ENCODE results near the gene DUOX1. TPM values are rescaled to one million over a fixed set of nuclear protein-coding genes. Genes with fewer than 3 reads are reported as not detected.

Gene DUOX1
- total and polyA plus RNA-seq, 2 donors (not counting 1 experiment from before 2014, with no cell fraction given) = 0.27 TPM; not detected in 1

DNA sequence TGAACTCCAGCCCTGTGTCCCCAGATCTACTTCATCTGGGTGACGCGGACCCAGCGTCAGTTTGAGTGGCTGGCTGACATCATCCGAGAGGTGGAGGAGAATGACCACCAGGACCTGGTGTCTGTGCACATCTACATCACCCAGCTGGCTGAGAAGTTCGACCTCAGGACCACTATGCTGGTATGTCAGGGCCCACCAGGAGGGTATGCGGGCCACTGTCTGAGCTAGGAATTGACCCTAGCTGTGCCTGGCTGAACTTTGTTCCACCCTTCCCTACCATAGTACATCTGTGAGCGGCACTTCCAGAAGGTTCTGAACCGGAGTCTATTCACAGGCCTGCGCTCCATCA, 33.7 kb downstream of the DUOX1 start:
- no peak overlapping the region for H3K9ac ChIP-seq (ENCODE audit: low read length)
- H3K79me2 ChIP-seq (ENCODE audit: control insufficient read depth, insufficient read depth, low read length) = peaks cover 44% of the 10 kb centered on the region
- H3K4me2 ChIP-seq (replicated peaks; ENCODE audit: low read depth, low read length, poor library complexity, severe bottlenecking) = no peak overlapping the region
- H3K27ac ChIP-seq (ENCODE audit: low read length in 2 of 2) = no peak overlapping the region
- WGBS (ENCODE audit: insufficient coverage) = 94% methylated on average over 9 of the region's 9 CpGs
- DNase-seq (no peak), ATAC-seq (ENCODE audit: low read depth) (no peak)
- H2AFZ ChIP-seq (ENCODE audit: insufficient read depth, low read depth, low read length, poor library complexity, severe bottlenecking) = no peak overlapping the region
- no peaks in the 10 kb centered on the region for H3K27me3 Mint-ChIP-seq
- H4K20me1 ChIP-seq (ENCODE audit: control insufficient read depth, insufficient read depth, low read length, poor library complexity, severe bottlenecking) = peaks cover 17% of the 10 kb centered on the region
- H3K9me3 Mint-ChIP-seq (ENCODE audit: insufficient read depth) = no peaks in the 10 kb centered on the region
- no peaks in the 10 kb centered on the region for H3K9me3 ChIP-seq (ENCODE audit: control extremely low read depth in 1 of 3, control insufficient read depth in 2 of 3, insufficient read depth in 1 of 3, low read length in 2 of 3)
- ChIA-PET CTCF (interaction anchor here (0.7 to 8.5 kb wide), 45 partner anchors 9 to 448 kb away, joined by 3 to 128 read pairs (median 4); partner anchors contain the start of genes BLOC1S6 and SHF), POLR2A (interaction anchor here (0.5 kb wide), 1 partner anchor 111 kb away, joined by 4 read pairs; no protein-coding TSS in a partner anchor)
- H3K4me1 Mint-ChIP-seq = peaks cover 18% of the 10 kb centered on the region
- no peaks in the 10 kb centered on the region for H3K36me3 ChIP-seq (replicated peaks in 1 of 2; ENCODE audit: control extremely low read depth in 1 of 2, control insufficient read depth in 1 of 2, extremely low read depth in 1 of 2, insufficient read depth in 2 of 2, low read length in 1 of 2)
- intact Hi-C loops (cut with micrococcal nuclease) = loop anchor here (1.0 to 2.0 kb wide), 3 partner anchors 105 to 294 kb away; no protein-coding TSS in a partner anchor
- TF ChIP-seq, protein P1, sequence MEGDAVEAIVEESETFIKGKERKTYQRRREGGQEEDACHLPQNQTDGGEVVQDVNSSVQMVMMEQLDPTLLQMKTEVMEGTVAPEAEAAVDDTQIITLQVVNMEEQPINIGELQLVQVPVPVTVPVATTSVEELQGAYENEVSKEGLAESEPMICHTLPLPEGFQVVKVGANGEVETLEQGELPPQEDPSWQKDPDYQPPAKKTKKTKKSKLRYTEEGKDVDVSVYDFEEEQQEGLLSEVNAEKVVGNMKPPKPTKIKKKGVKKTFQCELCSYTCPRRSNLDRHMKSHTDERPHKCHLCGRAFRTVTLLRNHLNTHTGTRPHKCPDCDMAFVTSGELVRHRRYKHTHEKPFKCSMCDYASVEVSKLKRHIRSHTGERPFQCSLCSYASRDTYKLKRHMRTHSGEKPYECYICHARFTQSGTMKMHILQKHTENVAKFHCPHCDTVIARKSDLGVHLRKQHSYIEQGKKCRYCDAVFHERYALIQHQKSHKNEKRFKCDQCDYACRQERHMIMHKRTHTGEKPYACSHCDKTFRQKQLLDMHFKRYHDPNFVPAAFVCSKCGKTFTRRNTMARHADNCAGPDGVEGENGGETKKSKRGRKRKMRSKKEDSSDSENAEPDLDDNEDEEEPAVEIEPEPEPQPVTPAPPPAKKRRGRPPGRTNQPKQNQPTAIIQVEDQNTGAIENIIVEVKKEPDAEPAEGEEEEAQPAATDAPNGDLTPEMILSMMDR (IDR thresholded peaks at IDR 0.05) = no peak
- TF ChIP-seq EZH2 (IDR thresholded peaks at IDR 0.05; ENCODE audit: borderline replicate concordance, insufficient read depth, low read depth, low read length, poor library complexity, severe bottlenecking) = no peak
- H3K27me3 ChIP-seq (replicated peaks in 1 of 4; ENCODE audit: control extremely low read depth in 1 of 4, control insufficient read depth in 3 of 4, insufficient read depth in 4 of 4, low read length in 3 of 4) = no peaks in the 10 kb centered on the region
- H3K4me3 ChIP-seq (ENCODE audit: control extremely low read depth in 1 of 5, extremely low read depth in 1 of 5, insufficient read depth in 1 of 5, low read depth in 2 of 5, low read length in 4 of 5) = no peak overlapping the region
- H3K27ac Mint-ChIP-seq = no peak overlapping the region
- H3K4me1 ChIP-seq (ENCODE audit: control insufficient read depth in 2 of 2, insufficient read depth in 2 of 2, low read length in 2 of 2) = peaks cover 12 to 32% of the 10 kb centered on the region in 2 donors
- H3K4me3 Mint-ChIP-seq = no peak overlapping the region

DNA sequence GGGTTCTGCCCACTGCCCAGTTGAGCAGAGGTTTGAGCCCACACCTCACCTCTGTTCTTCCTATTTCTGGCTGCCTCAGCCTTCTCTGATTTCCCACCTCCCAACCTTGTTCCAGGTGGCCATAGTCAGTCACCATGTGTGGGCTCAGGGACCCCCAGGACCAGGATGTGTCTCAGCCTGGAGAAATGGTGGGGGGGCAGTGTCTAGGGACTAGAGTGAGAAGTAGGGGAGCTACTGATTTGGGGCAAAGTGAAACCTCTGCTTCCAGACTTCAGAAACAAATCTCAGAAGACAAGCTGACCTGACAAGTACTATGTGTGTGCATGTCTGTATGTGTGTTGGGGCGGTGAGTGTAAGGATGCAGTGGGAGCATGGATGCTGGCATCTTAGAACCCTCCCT, 35.1 kb downstream of the DUOX1 start:
- ChIA-PET CTCF (interaction anchor here (1.2 to 8.5 kb wide), 10 partner anchors 10 to 294 kb away, joined by 3 to 128 read pairs (median 10); a partner anchor contains a TSS), POLR2A (interaction anchor here (0.7 to 1.3 kb wide), 3 partner anchors 23 to 36 kb away, joined by 3 to 4 read pairs (median 3); partner anchors contain the start of gene SHF)
- Histone ChIP-seq H3K4me2 (replicated peaks; ENCODE audit: low read depth, low read length, poor library complexity, severe bottlenecking) (no peak overlapping the region), H3K36me3 (replicated peaks in 1 of 2; ENCODE audit: control extremely low read depth in 1 of 2, control insufficient read depth in 1 of 2, extremely low read depth in 1 of 2, insufficient read depth in 2 of 2, low read length in 1 of 2) (no peaks in the 10 kb centered on the region), H3K4me1 (ENCODE audit: control insufficient read depth in 2 of 2, insufficient read depth in 2 of 2, low read length in 2 of 2) (peaks cover 12 to 44% of the 10 kb centered on the region in 2 donors), H4K20me1 (ENCODE audit: control insufficient read depth, insufficient read depth, low read length, poor library complexity, severe bottlenecking) (peaks cover 17% of the 10 kb centered on the region), H3K9me3 (ENCODE audit: control extremely low read depth in 1 of 3, control insufficient read depth in 2 of 3, insufficient read depth in 1 of 3, low read length in 2 of 3) (no peaks in the 10 kb centered on the region), H3K27ac (ENCODE audit: low read length in 2 of 2) (no peak overlapping the region), H2AFZ (ENCODE audit: insufficient read depth, low read depth, low read length, poor library complexity, severe bottlenecking) (no peak overlapping the region), H3K79me2 (ENCODE audit: control insufficient read depth, insufficient read depth, low read length) (peaks cover 44% of the 10 kb centered on the region), H3K9ac (ENCODE audit: low read length) (no peak overlapping the region), H3K4me3 (ENCODE audit: control extremely low read depth in 1 of 5, extremely low read depth in 1 of 5, insufficient read depth in 1 of 5, low read depth in 2 of 5, low read length in 4 of 5) (no peak overlapping the region), H3K27me3 (replicated peaks in 1 of 4; ENCODE audit: control extremely low read depth in 1 of 4, control insufficient read depth in 3 of 4, insufficient read depth in 4 of 4, low read length in 3 of 4) (no peaks in the 10 kb centered on the region)
- Mint-ChIP-seq H3K27ac (peak overlapping the region; percentile 74), H3K9me3 (ENCODE audit: insufficient read depth) (no peaks in the 10 kb centered on the region), H3K4me1 (peaks cover 29% of the 10 kb centered on the region), H3K4me3 (peak overlapping the region; percentile 78), H3K27me3 (no peaks in the 10 kb centered on the region)
- DNase-seq (no peak), ATAC-seq (ENCODE audit: low read depth) (no peak)
- TF ChIP-seq EZH2 (IDR thresholded peaks at IDR 0.05; ENCODE audit: borderline replicate concordance, insufficient read depth, low read depth, low read length, poor library complexity, severe bottlenecking) = no peak
- TF ChIP-seq, protein P1 (IDR thresholded peaks at IDR 0.05) = no peak
- intact Hi-C loops (cut with micrococcal nuclease) = no loop called here
- WGBS (ENCODE audit: insufficient coverage) = no CpG with 5 or more reads among the region's 1 CpG
